Measurements from ENCODE around the gene OR4A15.

The OR4A15 gene

GRCh38 chr11:55367674-55368073 is at the start of gene OR4A15:
TSS of gene OR4A15 (plus strand) at chr11:55367974. CDS start at chr11:55367974, 0 bp downstream.
- DNase-seq (ENCODE audit: low read depth in 2 of 2): no peak

- no peak for DNase-seq (ENCODE audit: low read depth in 2 of 2)
Measured at GRCh38 chr11:55324500-55324899, 43.3 kb upstream of the OR4A15 start.

GRCh38 chr11:55342901-55343300 is 24.9 kb upstream of the OR4A15 start, which contains the start of gene OR4A16:
TSS of gene OR4A16 (plus strand) at chr11:55343201. CDS start at chr11:55343201, 0 bp downstream.
- DNase-seq (ENCODE audit: low read depth in 2 of 2): no peak

- DNase-seq (ENCODE audit: low read depth in 2 of 2): no peak
Measured at GRCh38 chr11:55345306-55345705, 22.5 kb upstream of the OR4A15 start.

GRCh38 chr11:55349032-55349431 is 18.7 kb upstream of the OR4A15 start:
- no peak for DNase-seq (ENCODE audit: low read depth in 2 of 2)

- no peak for DNase-seq (ENCODE audit: low read depth in 2 of 2)
Measured at GRCh38 chr11:55357560-55358184, 10.1 kb upstream of the OR4A15 start.

- no peak for DNase-seq (ENCODE audit: low read depth in 2 of 2)
Measured at GRCh38 chr11:55401011-55401410, 33.2 kb downstream of the OR4A15 start.

All from stimulated activated CD4-positive, alpha-beta T cell treated with anti-CD3 and anti-CD28 coated beads, Interleukin-1b, Interleukin-23, amount 100 ng/mL, for 4 hours (primary cell).